Endothelial cell of umbilical vein (primary cell): ENCODE data around the gene ALOX15B.

Experiments used
- EZH2 ChIP-seq: IDR thresholded peaks from 2 replicates; pipeline ENCODE4 v1.6.1; 2012; ENCODE audit warnings: borderline replicate concordance, low read depth, mild to moderate bottlenecking, moderate library complexity, low read length, inconsistent platforms; ENCODE audit not compliant: severe bottlenecking
- TF ChIP-seq, protein P1 (sequence below), 2 donors: IDR thresholded peaks; 1 replicate in 1 of 2; 2 replicates in 1 of 2; pipeline ENCODE4 v1.5.1; 2011; ENCODE audit warnings: low read length in 2 of 2, mild to moderate bottlenecking in 2 of 2, moderate library complexity in 2 of 2, control low read depth in 1 of 2, inconsistent platforms in 1 of 2, low read depth in 1 of 2; ENCODE audit not compliant: insufficient read depth in 1 of 2; ENCODE audit errors: extremely low read depth in 1 of 2

- TF ChIP-seq, protein P1, sequence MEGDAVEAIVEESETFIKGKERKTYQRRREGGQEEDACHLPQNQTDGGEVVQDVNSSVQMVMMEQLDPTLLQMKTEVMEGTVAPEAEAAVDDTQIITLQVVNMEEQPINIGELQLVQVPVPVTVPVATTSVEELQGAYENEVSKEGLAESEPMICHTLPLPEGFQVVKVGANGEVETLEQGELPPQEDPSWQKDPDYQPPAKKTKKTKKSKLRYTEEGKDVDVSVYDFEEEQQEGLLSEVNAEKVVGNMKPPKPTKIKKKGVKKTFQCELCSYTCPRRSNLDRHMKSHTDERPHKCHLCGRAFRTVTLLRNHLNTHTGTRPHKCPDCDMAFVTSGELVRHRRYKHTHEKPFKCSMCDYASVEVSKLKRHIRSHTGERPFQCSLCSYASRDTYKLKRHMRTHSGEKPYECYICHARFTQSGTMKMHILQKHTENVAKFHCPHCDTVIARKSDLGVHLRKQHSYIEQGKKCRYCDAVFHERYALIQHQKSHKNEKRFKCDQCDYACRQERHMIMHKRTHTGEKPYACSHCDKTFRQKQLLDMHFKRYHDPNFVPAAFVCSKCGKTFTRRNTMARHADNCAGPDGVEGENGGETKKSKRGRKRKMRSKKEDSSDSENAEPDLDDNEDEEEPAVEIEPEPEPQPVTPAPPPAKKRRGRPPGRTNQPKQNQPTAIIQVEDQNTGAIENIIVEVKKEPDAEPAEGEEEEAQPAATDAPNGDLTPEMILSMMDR (IDR thresholded peaks at IDR 0.05; ENCODE audit: extremely low read depth in 1 of 2, insufficient read depth in 1 of 2, low read depth in 1 of 2, low read length in 2 of 2): no peak
- TF ChIP-seq EZH2: no peak
Measured at GRCh38 chr17:8046929-8047768, 8.3 kb downstream of the ALOX15B start.
